HepG2 (cell line): ENCODE data around the gene STX5. TPM values are rescaled to one million over a fixed set of nuclear protein-coding genes. Genes with fewer than 3 reads are reported as not detected.

ENCODE experiments used
- BRD4 ChIP-seq: sonication (generic); formaldehyde crosslinking; IDR thresholded peaks from 2 replicates; pipeline ENCODE4 v1.4.0; 2020; ENCODE audit warnings: missing genetic modification reagents
- CCDC6 ChIP-seq: sonication (generic); formaldehyde crosslinking; IDR thresholded peaks from 2 replicates; pipeline ENCODE4 v1.8.1; 2022; ENCODE audit warnings: mild to moderate bottlenecking, missing genetic modification reagents, moderate library complexity
- IRF2 ChIP-seq: IDR thresholded peaks from 2 replicates; pipeline ENCODE4 v1.6.1; 2018; ENCODE audit warnings: missing genetic modification reagents, missing compliant biosample characterization
- NR2F6 ChIP-seq, 2 experiments: IDR thresholded peaks; 2 replicates each; pipeline ENCODE4 v1.6.1; 2016; ENCODE audit warnings: antibody characterized with exemption in 1 of 2, mild to moderate bottlenecking in 1 of 2
- SMAD1 ChIP-seq: sonication (generic); formaldehyde crosslinking; IDR thresholded peaks from 2 replicates; pipeline ENCODE4 v1.4.0; 2020; ENCODE audit warnings: missing genetic modification reagents, low read depth, mild to moderate bottlenecking, borderline replicate concordance
- SMC3 ChIP-seq: IDR thresholded peaks from 2 replicates; pipeline ENCODE4 v1.6.1; 2011; ENCODE audit warnings: low read length, improper control_type of control experiment
- ZMYM2 ChIP-seq: sonication (generic); formaldehyde crosslinking; IDR thresholded peaks from 2 replicates; pipeline ENCODE4 v1.8.0; 2022; ENCODE audit warnings: mild to moderate bottlenecking, missing genetic modification reagents
- ZNF121 ChIP-seq: sonication (generic); formaldehyde crosslinking; IDR thresholded peaks from 2 replicates; pipeline ENCODE4 v1.5.0; 2020; ENCODE audit warnings: mild to moderate bottlenecking, missing genetic modification reagents
- ZNF230 ChIP-seq: sonication (generic); formaldehyde crosslinking; IDR thresholded peaks from 2 replicates; pipeline ENCODE4 v1.4.0; 2020; ENCODE audit warnings: mild to moderate bottlenecking, missing genetic modification reagents
- ZNF263 ChIP-seq: sonication (generic); formaldehyde crosslinking; IDR thresholded peaks from 2 replicates; pipeline ENCODE4 v1.4.0; 2020; ENCODE audit warnings: missing genetic modification reagents
- ZNF549 ChIP-seq: sonication (generic); formaldehyde crosslinking; IDR thresholded peaks from 2 replicates; pipeline ENCODE4 v1.5.0; 2020; ENCODE audit warnings: missing genetic modification reagents
- polyA plus RNA-seq, 8 experiments: library from polyadenylated mRNA; depleted of rRNA in 3 of 8; stranded (reverse) in 7 of 8; unstranded in 1 of 8; fragments of >200 nt; fragmentation: Illumina TruSeq in 4 of 8; extraction: Trizol in 4 of 8; gene quantifications; 2 replicates each; pipeline versions ENCODE4 v1.2.1 to v1.2.3, GENCODE V29; 2011 to 2016; ENCODE audit warnings: low read depth in 4 of 8, missing spikeins in 1 of 8, mixed read lengths in 1 of 8; ENCODE audit not compliant: insufficient read depth in 1 of 8
- total RNA-seq, 5 experiments: library from RNA; depleted of rRNA; stranded (reverse); fragments of >200 nt; fragmentation: Illumina TruSeq; extraction: Trizol; gene quantifications; 2 replicates each; pipeline ENCODE4 v1.2.3, GENCODE V29; 2016; ENCODE audit warnings: low read depth in 1 of 5
- TF ChIP-seq, protein P1 (sequence below): IDR thresholded peaks from 2 replicates; pipeline ENCODE4 v1.6.1; 2012; ENCODE audit warnings: low read length, improper control_type of control experiment
- TF ChIP-seq, protein P2 (sequence below): sonication (generic); formaldehyde crosslinking; IDR thresholded peaks from 2 replicates; pipeline ENCODE4 v1.5.0; 2020; ENCODE audit warnings: mild to moderate bottlenecking, missing genetic modification reagents, moderate library complexity
- TF ChIP-seq, protein P3 (sequence below): sonication (generic); formaldehyde crosslinking; IDR thresholded peaks from 2 replicates; pipeline ENCODE4 v1.5.0; 2020; ENCODE audit warnings: missing genetic modification reagents
- TF ChIP-seq, protein P4 (sequence below): sonication (generic); formaldehyde crosslinking; IDR thresholded peaks from 2 replicates; pipeline ENCODE4 v1.8.1; 2023; ENCODE audit warnings: missing genetic modification reagents, inconsistent platforms, borderline replicate concordance
- TF ChIP-seq, protein P5 (sequence below): sonication (generic); formaldehyde crosslinking; IDR thresholded peaks from 2 replicates; pipeline ENCODE4 v1.4.0; 2020; ENCODE audit warnings: missing genetic modification reagents
- TF ChIP-seq, protein P6 (sequence below), 2 experiments: sonication (generic) in 1 of 2; formaldehyde crosslinking in 1 of 2; IDR thresholded peaks; 2 replicates each; pipeline versions ENCODE4 v1.4.0 to v1.6.1; 2018 to 2020; ENCODE audit warnings: missing genetic modification reagents in 2 of 2, borderline replicate concordance in 1 of 2, low read depth in 1 of 2, mild to moderate bottlenecking in 1 of 2, missing biosample characterization in 1 of 2

STX5 gene
- total and polyA plus RNA-seq, 2 of the 13 experiments (the other 11 are each of a cell fraction or from before 2014, with no cell fraction given): 26.9 to 30.0 TPM

DNA sequence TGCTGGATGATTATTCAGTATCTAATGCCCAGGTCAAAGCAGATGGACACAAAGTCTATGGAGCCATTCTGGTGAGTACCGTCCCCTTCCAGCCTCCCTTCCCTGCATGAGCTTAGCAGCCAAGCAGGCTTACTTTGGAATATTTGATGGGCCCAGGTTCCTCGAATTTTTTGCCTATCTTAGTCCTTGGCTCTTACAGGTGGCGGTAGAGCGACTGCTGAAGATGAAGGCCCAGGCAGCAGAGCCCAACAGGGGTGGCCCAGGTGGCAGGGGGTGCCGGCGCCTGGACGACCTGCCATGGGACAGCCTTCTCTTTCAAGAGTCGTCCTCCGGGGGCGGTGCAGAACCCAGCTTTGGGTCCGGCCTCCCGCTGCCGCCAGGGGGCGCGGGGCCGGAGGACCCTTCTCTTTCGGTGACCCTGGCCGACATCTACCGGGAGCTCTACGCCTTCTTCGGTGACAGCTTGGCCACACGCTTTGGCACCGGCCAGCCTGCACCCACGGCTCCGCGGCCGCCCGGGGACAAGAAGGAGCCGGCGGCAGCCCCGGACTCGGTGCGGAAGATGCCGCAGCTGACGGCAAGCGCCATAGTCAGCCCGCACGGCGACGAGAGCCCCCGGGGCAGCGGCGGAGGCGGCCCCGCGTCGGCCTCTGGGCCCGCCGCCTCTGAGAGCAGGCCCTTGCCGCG lies 45.4 kb downstream of the STX5 start (continued):
- TF ChIP-seq, protein P1, sequence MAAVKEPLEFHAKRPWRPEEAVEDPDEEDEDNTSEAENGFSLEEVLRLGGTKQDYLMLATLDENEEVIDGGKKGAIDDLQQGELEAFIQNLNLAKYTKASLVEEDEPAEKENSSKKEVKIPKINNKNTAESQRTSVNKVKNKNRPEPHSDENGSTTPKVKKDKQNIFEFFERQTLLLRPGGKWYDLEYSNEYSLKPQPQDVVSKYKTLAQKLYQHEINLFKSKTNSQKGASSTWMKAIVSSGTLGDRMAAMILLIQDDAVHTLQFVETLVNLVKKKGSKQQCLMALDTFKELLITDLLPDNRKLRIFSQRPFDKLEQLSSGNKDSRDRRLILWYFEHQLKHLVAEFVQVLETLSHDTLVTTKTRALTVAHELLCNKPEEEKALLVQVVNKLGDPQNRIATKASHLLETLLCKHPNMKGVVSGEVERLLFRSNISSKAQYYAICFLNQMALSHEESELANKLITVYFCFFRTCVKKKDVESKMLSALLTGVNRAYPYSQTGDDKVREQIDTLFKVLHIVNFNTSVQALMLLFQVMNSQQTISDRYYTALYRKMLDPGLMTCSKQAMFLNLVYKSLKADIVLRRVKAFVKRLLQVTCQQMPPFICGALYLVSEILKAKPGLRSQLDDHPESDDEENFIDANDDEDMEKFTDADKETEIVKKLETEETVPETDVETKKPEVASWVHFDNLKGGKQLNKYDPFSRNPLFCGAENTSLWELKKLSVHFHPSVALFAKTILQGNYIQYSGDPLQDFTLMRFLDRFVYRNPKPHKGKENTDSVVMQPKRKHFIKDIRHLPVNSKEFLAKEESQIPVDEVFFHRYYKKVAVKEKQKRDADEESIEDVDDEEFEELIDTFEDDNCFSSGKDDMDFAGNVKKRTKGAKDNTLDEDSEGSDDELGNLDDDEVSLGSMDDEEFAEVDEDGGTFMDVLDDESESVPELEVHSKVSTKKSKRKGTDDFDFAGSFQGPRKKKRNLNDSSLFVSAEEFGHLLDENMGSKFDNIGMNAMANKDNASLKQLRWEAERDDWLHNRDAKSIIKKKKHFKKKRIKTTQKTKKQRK: no peak
- TF ChIP-seq ZNF121 (CRISPR knock-in tag): no peak; the same call in none of the 2 replicates
- TF ChIP-seq, protein P2, sequence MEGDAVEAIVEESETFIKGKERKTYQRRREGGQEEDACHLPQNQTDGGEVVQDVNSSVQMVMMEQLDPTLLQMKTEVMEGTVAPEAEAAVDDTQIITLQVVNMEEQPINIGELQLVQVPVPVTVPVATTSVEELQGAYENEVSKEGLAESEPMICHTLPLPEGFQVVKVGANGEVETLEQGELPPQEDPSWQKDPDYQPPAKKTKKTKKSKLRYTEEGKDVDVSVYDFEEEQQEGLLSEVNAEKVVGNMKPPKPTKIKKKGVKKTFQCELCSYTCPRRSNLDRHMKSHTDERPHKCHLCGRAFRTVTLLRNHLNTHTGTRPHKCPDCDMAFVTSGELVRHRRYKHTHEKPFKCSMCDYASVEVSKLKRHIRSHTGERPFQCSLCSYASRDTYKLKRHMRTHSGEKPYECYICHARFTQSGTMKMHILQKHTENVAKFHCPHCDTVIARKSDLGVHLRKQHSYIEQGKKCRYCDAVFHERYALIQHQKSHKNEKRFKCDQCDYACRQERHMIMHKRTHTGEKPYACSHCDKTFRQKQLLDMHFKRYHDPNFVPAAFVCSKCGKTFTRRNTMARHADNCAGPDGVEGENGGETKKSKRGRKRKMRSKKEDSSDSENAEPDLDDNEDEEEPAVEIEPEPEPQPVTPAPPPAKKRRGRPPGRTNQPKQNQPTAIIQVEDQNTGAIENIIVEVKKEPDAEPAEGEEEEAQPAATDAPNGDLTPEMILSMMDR (CRISPR knock-in tag): peak; percentile 95
- peak; percentile 54; the same call in 1 of the 2 replicates for TF ChIP-seq IRF2 (CRISPR knock-in tag)
- TF ChIP-seq, protein P3, sequence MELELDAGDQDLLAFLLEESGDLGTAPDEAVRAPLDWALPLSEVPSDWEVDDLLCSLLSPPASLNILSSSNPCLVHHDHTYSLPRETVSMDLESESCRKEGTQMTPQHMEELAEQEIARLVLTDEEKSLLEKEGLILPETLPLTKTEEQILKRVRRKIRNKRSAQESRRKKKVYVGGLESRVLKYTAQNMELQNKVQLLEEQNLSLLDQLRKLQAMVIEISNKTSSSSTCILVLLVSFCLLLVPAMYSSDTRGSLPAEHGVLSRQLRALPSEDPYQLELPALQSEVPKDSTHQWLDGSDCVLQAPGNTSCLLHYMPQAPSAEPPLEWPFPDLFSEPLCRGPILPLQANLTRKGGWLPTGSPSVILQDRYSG (CRISPR knock-in tag): no peak
- TF ChIP-seq, protein P4, sequence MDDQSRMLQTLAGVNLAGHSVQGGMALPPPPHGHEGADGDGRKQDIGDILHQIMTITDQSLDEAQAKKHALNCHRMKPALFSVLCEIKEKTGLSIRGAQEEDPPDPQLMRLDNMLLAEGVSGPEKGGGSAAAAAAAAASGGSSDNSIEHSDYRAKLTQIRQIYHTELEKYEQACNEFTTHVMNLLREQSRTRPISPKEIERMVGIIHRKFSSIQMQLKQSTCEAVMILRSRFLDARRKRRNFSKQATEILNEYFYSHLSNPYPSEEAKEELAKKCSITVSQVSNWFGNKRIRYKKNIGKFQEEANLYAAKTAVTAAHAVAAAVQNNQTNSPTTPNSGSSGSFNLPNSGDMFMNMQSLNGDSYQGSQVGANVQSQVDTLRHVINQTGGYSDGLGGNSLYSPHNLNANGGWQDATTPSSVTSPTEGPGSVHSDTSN (CRISPR knock-in tag): no peak
- peak; percentile 45; the same call in 1 of the 2 replicates for TF ChIP-seq BRD4 (CRISPR knock-in tag)
- TF ChIP-seq ZNF263: no peak
- no peak for TF ChIP-seq ZNF230
- TF ChIP-seq, protein P5, sequence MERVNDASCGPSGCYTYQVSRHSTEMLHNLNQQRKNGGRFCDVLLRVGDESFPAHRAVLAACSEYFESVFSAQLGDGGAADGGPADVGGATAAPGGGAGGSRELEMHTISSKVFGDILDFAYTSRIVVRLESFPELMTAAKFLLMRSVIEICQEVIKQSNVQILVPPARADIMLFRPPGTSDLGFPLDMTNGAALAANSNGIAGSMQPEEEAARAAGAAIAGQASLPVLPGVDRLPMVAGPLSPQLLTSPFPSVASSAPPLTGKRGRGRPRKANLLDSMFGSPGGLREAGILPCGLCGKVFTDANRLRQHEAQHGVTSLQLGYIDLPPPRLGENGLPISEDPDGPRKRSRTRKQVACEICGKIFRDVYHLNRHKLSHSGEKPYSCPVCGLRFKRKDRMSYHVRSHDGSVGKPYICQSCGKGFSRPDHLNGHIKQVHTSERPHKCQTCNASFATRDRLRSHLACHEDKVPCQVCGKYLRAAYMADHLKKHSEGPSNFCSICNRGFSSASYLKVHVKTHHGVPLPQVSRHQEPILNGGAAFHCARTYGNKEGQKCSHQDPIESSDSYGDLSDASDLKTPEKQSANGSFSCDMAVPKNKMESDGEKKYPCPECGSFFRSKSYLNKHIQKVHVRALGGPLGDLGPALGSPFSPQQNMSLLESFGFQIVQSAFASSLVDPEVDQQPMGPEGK (CRISPR knock-in tag): peak; percentile 34; the same call in 1 of the 2 replicates
- TF ChIP-seq ZMYM2 (CRISPR knock-in tag): no peak
- TF ChIP-seq, protein P6, sequence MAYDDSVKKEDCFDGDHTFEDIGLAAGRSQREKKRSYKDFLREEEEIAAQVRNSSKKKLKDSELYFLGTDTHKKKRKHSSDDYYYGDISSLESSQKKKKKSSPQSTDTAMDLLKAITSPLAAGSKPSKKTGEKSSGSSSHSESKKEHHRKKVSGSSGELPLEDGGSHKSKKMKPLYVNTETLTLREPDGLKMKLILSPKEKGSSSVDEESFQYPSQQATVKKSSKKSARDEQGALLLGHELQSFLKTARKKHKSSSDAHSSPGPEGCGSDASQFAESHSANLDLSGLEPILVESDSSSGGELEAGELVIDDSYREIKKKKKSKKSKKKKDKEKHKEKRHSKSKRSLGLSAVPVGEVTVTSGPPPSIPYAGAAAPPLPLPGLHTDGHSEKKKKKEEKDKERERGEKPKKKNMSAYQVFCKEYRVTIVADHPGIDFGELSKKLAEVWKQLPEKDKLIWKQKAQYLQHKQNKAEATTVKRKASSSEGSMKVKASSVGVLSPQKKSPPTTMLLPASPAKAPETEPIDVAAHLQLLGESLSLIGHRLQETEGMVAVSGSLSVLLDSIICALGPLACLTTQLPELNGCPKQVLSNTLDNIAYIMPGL (CRISPR knock-in tag; IDR thresholded peaks at IDR 0.05; ENCODE audit: borderline replicate concordance in 1 of 2, low read depth in 1 of 2): peak; percentile 78 to 93
- peak; percentile 53; the same call in 1 of the 2 replicates for TF ChIP-seq SMC3
- TF ChIP-seq NR2F6 (IDR thresholded peaks at IDR 0.05): no peak
- TF ChIP-seq NR2F6 (CRISPR knock-in tag; IDR thresholded peaks at IDR 0.05): peak; percentile 50; the same call in 1 of the 2 replicates
- no peak for TF ChIP-seq ZNF549 (CRISPR knock-in tag)
- TF ChIP-seq SMAD1 (CRISPR knock-in tag): no peak
- no peak for TF ChIP-seq CCDC6
